Loucy (cell line): ENCODE data around the gene KRT13.

ENCODE experiments used
- EZH2phosphoT487 ChIP-seq: fragments of 200-600 bp; IDR thresholded peaks from 2 replicates; pipeline ENCODE4 v1.6.1; 2018; ENCODE audit warnings: antibody characterized with exemption, mild to moderate bottlenecking, moderate library complexity, borderline replicate concordance
- TF ChIP-seq, protein P1 (sequence below): fragments of 200-600 bp; sonication (generic); conservative IDR thresholded peaks from 2 replicates; pipeline ENCODE4 v1.5.1; 2014; ENCODE audit warnings: mild to moderate bottlenecking, antibody characterized with exemption, low read length

DNA sequence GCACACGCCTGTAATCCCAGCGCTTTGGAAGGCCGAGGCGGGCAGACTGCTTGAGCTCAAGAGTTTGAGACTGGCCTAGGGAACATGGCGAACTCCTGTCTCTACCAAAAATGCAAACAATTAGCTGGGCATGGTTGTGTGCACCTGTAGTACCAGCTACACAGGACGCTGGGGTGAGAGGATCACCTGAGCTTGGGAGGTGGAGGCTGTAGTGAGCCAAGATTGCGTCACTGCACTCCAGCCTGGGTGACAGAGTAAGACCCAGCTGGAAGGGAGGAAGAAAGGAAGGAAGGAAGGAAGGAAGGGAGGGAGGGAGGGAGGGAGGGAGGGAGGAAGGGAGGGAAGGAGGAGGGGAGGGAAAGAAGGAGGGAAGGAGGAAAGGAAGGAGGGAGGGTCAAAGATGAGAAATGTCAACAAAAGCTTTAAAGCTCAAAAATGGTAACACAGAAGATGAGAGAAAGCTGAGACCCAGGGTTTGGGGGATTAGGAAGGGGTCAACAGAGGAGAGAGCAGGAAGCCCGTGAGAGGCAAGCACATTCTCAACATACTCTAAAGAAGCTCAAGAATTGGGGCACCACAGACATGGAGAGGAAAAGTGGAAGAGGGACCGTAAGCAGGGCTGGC, 27.6 kb upstream of the KRT13 start:
- TF ChIP-seq, protein P1, sequence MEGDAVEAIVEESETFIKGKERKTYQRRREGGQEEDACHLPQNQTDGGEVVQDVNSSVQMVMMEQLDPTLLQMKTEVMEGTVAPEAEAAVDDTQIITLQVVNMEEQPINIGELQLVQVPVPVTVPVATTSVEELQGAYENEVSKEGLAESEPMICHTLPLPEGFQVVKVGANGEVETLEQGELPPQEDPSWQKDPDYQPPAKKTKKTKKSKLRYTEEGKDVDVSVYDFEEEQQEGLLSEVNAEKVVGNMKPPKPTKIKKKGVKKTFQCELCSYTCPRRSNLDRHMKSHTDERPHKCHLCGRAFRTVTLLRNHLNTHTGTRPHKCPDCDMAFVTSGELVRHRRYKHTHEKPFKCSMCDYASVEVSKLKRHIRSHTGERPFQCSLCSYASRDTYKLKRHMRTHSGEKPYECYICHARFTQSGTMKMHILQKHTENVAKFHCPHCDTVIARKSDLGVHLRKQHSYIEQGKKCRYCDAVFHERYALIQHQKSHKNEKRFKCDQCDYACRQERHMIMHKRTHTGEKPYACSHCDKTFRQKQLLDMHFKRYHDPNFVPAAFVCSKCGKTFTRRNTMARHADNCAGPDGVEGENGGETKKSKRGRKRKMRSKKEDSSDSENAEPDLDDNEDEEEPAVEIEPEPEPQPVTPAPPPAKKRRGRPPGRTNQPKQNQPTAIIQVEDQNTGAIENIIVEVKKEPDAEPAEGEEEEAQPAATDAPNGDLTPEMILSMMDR = no peak
- no peak for TF ChIP-seq EZH2phosphoT487
